HG03442 (cell line): ENCODE data around the gene ATP1B3.
"Not testable (repeated sequence)": the region's sequence is repeated elsewhere in the genome, so short reads cannot be mapped to it uniquely, and the experiment has no call there.

Source experiments
- ATAC-seq: cut with Tn5 transposase; IDR thresholded peaks from one replicate; pipeline ENCODE4 v1.9.1; 2021; ENCODE audit warnings: mild to moderate bottlenecking, moderate library complexity; ENCODE audit not compliant: unreplicated experiment

ATP1B3 gene

GRCh38 chr3:141876381-141876890, at the start of gene ATP1B3:
Gene ATP1B3 (plus strand): TSS chr3:141876643. CDS start chr3:141876802, 159 bp downstream.
- peak; percentile 77 for ATAC-seq

GRCh38 chr3:141828487-141828886, 48.0 kb upstream of the ATP1B3 start:
- ATAC-seq = no peak

GRCh38 chr3:141828890-141829289, 47.6 kb upstream of the ATP1B3 start:
- no peak for ATAC-seq

GRCh38 chr3:141830508-141830907, 45.9 kb upstream of the ATP1B3 start:
- no peak for ATAC-seq

- no peak for ATAC-seq
Observed at GRCh38 chr3:141834292-141834691, 42.2 kb upstream of the ATP1B3 start.

- no peak for ATAC-seq
Observed at GRCh38 chr3:141835557-141836229, 40.8 kb upstream of the ATP1B3 start.

- ATAC-seq = no peak
Observed at GRCh38 chr3:141839389-141839788, 37.1 kb upstream of the ATP1B3 start.

GRCh38 chr3:141840737-141841544, 35.5 kb upstream of the ATP1B3 start:
- ATAC-seq = no peak

- ATAC-seq = no peak
Observed at GRCh38 chr3:141844108-141844507, 32.3 kb upstream of the ATP1B3 start.

GRCh38 chr3:141844812-141845211, 31.6 kb upstream of the ATP1B3 start:
- ATAC-seq = no peak

GRCh38 chr3:141845407-141846049, 30.9 kb upstream of the ATP1B3 start:
- ATAC-seq = no peak

- no peak for ATAC-seq
Observed at GRCh38 chr3:141846050-141846433, 30.4 kb upstream of the ATP1B3 start.

GRCh38 chr3:141848159-141848748, 28.2 kb upstream of the ATP1B3 start:
- not testable (repeated sequence) for ATAC-seq

- ATAC-seq = no peak
Observed at GRCh38 chr3:141849056-141849815, 27.2 kb upstream of the ATP1B3 start.

- no peak for ATAC-seq
Observed at GRCh38 chr3:141851411-141851810, 25.0 kb upstream of the ATP1B3 start.

GRCh38 chr3:141853081-141853601, 23.3 kb upstream of the ATP1B3 start:
- ATAC-seq = no peak

GRCh38 chr3:141853629-141854168, 22.7 kb upstream of the ATP1B3 start:
- ATAC-seq = no peak

- ATAC-seq = no peak
Observed at GRCh38 chr3:141854599-141854998, 21.8 kb upstream of the ATP1B3 start.

- ATAC-seq = no peak
Observed at GRCh38 chr3:141858312-141858711, 18.1 kb upstream of the ATP1B3 start.

GRCh38 chr3:141859651-141860050, 16.8 kb upstream of the ATP1B3 start:
- no peak for ATAC-seq
